ENCODE data around the gene PBX2.

Gene PBX2

GRCh38 chr6:32170294-32170693 is 19.7 kb downstream of the PBX2 start:
- no peak for DNase-seq (ENCODE audit: low read depth)

- peak; percentile 35 for DNase-seq (ENCODE audit: low read depth)
These were observed 21.0 kb downstream of the PBX2 start for GRCh38 chr6:32168807-32169591.

- no peak for DNase-seq (ENCODE audit: low read depth)
These were observed 21.7 kb downstream of the PBX2 start for GRCh38 chr6:32168350-32168749.

- DNase-seq (ENCODE audit: low read depth) = no peak
These were observed 22.2 kb downstream of the PBX2 start for GRCh38 chr6:32167761-32168262.

GRCh38 chr6:32167154-32167760 is 22.7 kb downstream of the PBX2 start:
- no peak for DNase-seq (ENCODE audit: low read depth)

GRCh38 chr6:32166411-32167061 is 23.5 kb downstream of the PBX2 start:
- no peak for DNase-seq (ENCODE audit: low read depth)

- DNase-seq (ENCODE audit: low read depth) = no peak
These were observed 25.7 kb downstream of the PBX2 start, which contains the start of gene EGFL8 for GRCh38 chr6:32164295-32164694. TSS of gene EGFL8 (plus strand) at chr6:32164595. CDS start at chr6:32166166, 1,571 bp downstream.

- DNase-seq (ENCODE audit: low read depth) = no peak
These were observed 26.3 kb downstream of the PBX2 start for GRCh38 chr6:32163559-32164258.

- no peak for DNase-seq (ENCODE audit: low read depth)
These were observed 31.9 kb downstream of the PBX2 start for GRCh38 chr6:32158052-32158451.

- DNase-seq (ENCODE audit: low read depth) = no peak
These were observed 33.1 kb downstream of the PBX2 start for GRCh38 chr6:32156891-32157290.

GRCh38 chr6:32154514-32155161 is 35.4 kb downstream of the PBX2 start:
- DNase-seq (ENCODE audit: low read depth) = peak; percentile 73

- peak; percentile 97 for DNase-seq (ENCODE audit: low read depth)
These were observed 36.2 kb downstream of the PBX2 start, which contains the start of gene PPT2 for GRCh38 chr6:32153564-32154513. TSS of gene PPT2 (plus strand) at chr6:32154141. CDS start at chr6:32154595, 454 bp downstream.

- DNase-seq (ENCODE audit: low read depth) = peak; percentile 41
These were observed 37.0 kb downstream of the PBX2 start for GRCh38 chr6:32152769-32153563.

GRCh38 chr6:32151863-32152768 is 37.9 kb downstream of the PBX2 start, which contains the start of gene PRRT1:
TSS of gene PRRT1 (minus strand) at chr6:32151939. CDS start at chr6:32151827, 112 bp downstream.
- DNase-seq (ENCODE audit: low read depth) = no peak

GRCh38 chr6:32151181-32151862 is 38.7 kb downstream of the PBX2 start:
- DNase-seq (ENCODE audit: low read depth) = no peak

GRCh38 chr6:32149932-32150870 is 39.8 kb downstream of the PBX2 start:
- DNase-seq (ENCODE audit: low read depth) = no peak

All from iris pigment epithelial cell (primary cell).